Suppressor macrophage treated with lipopolysaccharide for 4 hours (primary cell): ENCODE results near the gene UGT1A5.
A peak's percentile ranks its signal among the peaks of the same experiment; 100 is the strongest.
"Not testable (repeated sequence)": the region's sequence is repeated elsewhere in the genome, so short reads cannot be mapped to it uniquely, and the experiment has no call there.

Experiments used
- DNase-seq: peaks from one replicate; pipeline ENCODE4 v3.0.0-alpha.2; 2020

UGT1A5 gene

DNA sequence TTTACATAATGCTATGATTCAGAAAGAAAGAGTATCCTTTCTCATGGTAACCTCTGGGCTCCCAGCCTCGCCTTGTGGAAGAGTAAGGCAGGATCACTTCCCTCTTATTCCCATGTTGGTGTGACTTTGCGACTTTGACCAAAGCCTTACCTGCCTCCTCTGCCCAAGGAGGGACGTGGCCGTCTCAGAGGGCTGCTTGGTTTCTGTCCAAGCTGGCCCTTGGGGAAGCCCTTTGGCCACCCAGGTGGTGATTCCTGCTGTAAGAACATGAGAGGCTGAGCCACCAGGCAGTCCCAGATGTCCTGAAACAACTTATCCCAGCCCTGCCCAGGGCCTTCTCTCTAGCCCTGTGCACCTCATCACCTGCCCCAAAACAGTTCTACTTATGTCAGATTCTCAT, 14.0 kb upstream of the UGT1A5 start:
- no peak for DNase-seq

- DNase-seq, result no peak
These were observed 13.2 kb upstream of the UGT1A5 start for GRCh38 chr2:233699424-233700027.

- DNase-seq, result no peak
These were observed 12.6 kb upstream of the UGT1A5 start for GRCh38 chr2:233700028-233700635.

DNA sequence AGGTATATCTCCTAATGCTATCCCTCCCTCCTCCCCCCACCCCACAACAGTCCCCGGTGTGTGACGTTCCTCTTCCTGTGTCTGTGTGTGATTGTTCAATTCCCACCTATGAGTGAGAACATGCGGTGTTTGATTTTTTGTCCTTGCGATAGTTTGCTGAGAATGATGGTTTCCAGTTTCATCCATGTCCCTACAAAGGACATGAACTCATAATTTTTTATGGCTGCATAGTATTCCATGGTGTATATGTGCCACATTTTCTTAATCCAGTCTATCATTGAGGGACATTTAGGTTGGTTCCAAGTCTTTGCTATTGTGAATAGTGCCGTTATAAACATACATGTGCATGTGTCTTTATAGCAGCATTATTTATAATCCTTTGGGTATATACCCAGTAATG, 11.9 kb upstream of the UGT1A5 start:
- DNase-seq, result not testable (repeated sequence)

DNA sequence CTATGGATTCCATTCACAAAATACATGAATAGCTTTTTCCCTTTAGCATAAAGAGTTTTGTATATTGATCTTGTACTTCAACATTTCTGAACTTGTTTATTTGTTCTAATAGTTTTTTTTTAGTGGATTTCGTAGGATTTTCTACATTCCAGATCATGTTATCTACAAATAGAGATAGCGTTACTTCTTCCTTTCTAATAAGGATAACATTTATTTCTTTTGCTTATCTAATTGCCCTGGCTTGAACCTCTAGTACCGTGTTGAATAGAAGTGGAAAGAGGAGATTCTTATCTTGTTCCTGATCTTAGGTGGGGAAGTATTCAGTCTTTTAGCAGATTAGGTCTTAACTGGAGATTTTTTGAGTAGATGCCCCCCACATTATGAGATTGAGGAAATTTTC, 10.5 kb upstream of the UGT1A5 start:
- no peak for DNase-seq

DNA sequence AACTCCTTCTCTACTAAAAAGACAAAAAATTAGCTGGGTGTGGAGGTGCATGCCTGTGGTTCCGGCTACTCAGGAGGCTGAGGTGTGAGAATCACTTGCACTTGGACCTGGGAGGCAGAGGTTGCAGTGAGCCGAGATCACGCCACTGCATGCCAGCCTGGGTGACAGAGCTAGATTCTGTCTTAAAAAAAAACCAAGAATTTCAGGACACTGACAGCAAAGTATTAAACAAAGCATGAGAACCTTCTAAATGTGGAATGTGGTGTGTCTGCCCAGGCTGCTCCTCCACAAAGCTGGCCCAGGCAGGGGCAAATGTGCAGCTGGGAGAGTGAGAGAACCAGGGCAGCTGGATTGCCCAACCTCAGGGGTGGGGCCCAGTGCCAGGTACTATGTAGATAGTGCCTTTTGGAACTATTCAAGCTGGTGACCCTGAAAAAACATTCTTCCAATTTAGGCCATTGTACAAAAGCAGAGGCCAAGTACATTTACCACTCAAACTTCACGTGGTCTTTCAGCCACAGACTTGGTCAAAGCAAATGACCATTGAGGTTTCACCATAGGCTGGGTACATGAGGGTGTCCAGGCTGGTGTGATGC, 6.7 kb upstream of the UGT1A5 start:
- no peak for DNase-seq

DNA sequence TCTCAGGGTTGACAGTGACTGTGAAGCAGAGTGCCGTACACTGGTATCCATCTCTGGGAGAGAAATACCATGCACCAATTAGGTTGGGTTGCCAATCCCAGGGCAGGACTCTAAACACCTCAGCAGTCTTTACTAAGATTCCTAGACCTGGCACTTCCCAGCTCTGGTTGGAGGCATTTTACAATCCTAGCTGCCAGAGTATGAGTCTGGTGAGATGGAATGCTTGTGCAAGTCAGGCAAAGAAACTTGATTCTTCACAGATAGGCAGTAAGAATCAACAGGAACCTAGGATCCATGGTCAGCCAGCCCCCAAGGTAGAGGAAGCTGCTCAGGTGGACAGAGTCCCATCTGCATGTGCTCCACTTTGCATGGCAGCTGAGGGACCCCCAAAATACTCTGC, 6.0 kb upstream of the UGT1A5 start:
- no peak for DNase-seq

GRCh38 chr2:233707940-233708644, 4.6 kb upstream of the UGT1A5 start:
- no peak for DNase-seq

DNA sequence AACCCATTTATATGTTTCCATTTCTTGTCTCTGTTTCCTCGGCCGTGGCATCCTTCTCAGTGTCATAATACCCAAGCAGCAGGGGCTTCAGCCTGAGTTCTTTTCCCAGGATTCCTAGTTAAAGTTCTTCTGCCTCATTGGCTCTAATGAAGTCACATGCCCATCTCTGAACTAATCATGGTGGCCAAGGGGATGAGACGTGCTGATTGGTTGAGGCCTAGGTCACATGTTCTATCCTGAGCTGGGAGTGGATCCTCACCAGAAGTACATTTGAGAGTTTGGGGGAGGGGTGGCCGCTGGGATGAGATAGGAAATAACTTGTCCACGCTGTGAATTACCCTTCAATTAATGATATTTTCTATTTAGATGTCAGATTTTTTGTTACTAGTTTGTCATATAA, 3.8 kb upstream of the UGT1A5 start:
- DNase-seq, result no peak

- DNase-seq, result peak; percentile 75
These were observed 1.2 kb upstream of the UGT1A5 start for GRCh38 chr2:233711312-233712008.

- DNase-seq, result no peak
These were observed 532 bp downstream of the UGT1A5 start for GRCh38 chr2:233713262-233713615.

DNA sequence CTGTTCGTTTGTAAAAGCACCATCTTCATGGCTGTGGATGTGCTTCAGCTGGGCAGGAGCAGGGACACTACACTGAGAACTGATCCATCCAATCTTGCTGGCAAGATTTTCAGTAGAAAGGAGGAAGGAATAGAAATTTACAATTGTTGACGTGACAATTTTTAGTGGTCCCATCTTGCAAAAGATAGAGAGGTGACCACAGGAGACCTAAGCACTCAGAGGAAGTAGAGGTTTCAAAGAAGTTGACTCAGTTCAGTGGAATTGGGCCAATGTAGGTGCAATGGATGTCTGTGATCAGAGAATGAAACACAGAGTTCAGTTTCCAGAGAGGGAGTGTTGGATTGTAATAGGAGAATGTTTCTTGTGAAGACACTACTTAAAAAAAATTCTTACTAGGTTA, 1.4 kb downstream of the UGT1A5 start:
- no peak for DNase-seq

- no peak for DNase-seq
These were observed 5.8 kb downstream of the UGT1A5 start, which contains the start of gene UGT1A4 for GRCh38 chr2:233718552-233718951. UGT1A4 (plus strand) TSS chr2:233718736; CDS start chr2:233718821, 85 bp downstream.

- no peak for DNase-seq
These were observed 16.1 kb downstream of the UGT1A5 start, which contains the start of gene UGT1A3 for GRCh38 chr2:233728723-233729301. UGT1A3 (plus strand) TSS chr2:233729042; CDS start chr2:233729127, 85 bp downstream.

GRCh38 chr2:233736868-233737653, 24.4 kb downstream of the UGT1A5 start:
- not testable (repeated sequence) for DNase-seq

DNA sequence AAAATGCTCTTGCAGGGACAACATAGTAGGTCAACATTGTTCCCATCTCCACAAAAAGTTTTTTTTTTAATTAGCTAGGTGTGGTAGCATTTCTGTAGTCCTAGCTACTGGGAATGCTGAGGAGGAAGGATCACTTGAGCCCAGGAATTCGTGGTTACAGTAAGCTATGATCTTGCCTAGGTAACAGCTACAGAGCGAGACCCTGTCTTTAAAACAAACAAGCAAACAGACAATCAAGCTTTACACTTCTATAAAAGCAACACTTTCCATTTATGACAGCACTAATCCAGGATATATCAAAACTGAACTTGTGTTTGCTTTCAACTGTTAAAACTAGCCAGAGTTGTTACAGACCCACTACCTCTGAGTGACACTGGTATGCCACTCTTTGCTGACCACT, 28.2 kb downstream of the UGT1A5 start:
- DNase-seq, result no peak

GRCh38 chr2:233743464-233744259, 31.0 kb downstream of the UGT1A5 start:
- no peak for DNase-seq

GRCh38 chr2:233745073-233745755, 32.5 kb downstream of the UGT1A5 start:
- no peak for DNase-seq

DNA sequence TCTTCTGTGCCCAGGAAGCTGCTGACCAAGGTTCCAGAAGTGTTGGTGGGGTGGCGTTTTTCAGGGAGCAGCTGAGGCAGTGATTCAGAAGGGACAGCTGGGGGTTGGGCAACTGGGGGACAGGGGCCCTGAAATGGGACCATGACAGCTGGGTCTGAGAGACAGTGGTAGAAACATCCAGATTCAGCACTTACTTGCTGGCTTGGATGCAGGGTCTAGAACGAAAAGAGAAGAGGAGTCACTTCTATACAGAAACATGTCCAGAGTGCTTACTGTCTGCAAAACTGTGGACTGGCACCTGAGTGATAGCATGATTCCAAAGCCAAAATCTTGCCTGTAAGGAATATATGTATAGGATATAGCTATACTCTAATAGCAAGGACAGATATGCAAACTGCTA, 33.1 kb downstream of the UGT1A5 start:
- not testable (repeated sequence) for DNase-seq

DNA sequence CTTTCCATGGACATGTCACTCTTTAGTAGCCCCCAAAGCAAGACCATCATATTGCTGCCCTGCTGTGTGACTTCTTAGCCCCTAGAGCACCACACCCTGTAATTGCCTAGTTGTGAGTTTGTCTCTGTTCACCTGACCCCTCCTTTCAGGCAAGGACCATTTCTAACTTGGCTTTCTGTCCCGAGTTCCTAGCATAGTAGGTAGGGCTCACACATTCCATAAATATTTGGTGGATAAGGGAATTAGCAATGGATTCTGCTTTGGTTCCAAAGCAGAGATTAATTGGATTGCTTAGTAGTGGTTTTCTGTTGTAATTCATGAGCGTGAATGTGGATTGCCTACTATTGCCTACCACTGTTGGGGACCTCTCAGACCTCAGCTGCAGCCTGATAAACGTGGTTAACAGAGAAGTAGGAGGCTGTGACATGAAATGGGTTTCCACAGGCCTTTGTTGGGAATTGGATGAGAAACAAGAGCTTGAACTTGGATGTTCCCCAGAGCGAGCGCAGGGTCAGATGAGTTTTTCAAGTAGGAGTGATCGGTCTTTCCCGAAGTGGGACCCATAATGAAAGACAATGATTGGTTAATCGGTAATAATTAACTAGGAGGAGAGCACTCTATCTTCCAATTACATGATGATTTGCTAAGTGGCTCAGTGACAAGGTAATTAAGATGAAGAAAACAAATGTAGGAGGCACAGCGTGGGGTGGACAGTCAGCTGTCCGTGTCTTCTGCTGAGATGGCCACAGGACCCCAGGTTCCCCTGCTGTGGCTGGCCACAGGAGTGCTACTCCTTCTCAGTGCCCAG, 34.0 kb downstream of the UGT1A5 start:
- DNase-seq, result no peak
